SK-N-SH treated with all-trans-retinoic acid at 6 μM for 48 hours (cell line): ENCODE measurements around the gene RAB9B.

Source experiments
- ARNTL ChIP-seq: fragments of 450-650 bp; formaldehyde crosslinking; IDR thresholded peaks from 2 replicates; pipeline ENCODE4 v1.5.0; 2020; ENCODE audit warnings: low read depth, mild to moderate bottlenecking, moderate library complexity, borderline replicate concordance
- CREB5 ChIP-seq: fragments of 250-450 bp; sonication (Bioruptor Pico); IDR thresholded peaks from 2 replicates; pipeline ENCODE4 v1.5.1; 2020; ENCODE audit warnings: low read depth, mild to moderate bottlenecking, moderate library complexity
- ISL1 ChIP-seq: fragments of 250-450 bp; sonication (Bioruptor Pico); IDR thresholded peaks from 2 replicates; pipeline ENCODE4 v2.1.2; 2022; ENCODE audit warnings: mild to moderate bottlenecking, moderate library complexity
- PATZ1 ChIP-seq: fragments of 250-450 bp; sonication (Bioruptor Pico); IDR thresholded peaks from 2 replicates; pipeline ENCODE4 v1.8.0; 2020; ENCODE audit warnings: mild to moderate bottlenecking, moderate library complexity, borderline replicate concordance
- PPARA ChIP-seq: fragments of 250-450 bp; sonication (Bioruptor Pico); IDR thresholded peaks from 2 replicates; pipeline ENCODE4 v1.5.0; 2020; ENCODE audit warnings: mild to moderate bottlenecking, borderline replicate concordance
- RARB ChIP-seq: fragments of 250-450 bp; sonication (Bioruptor Pico); IDR thresholded peaks from 2 replicates; pipeline ENCODE4 v1.8.0; 2021; ENCODE audit warnings: mild to moderate bottlenecking, moderate library complexity
- TSHZ2 ChIP-seq: fragments of 250-450 bp; sonication (Bioruptor Pico); IDR thresholded peaks from 2 replicates; pipeline ENCODE4 v1.5.0; 2020; ENCODE audit warnings: mild to moderate bottlenecking, moderate library complexity
- ZFP30 ChIP-seq: fragments of 450-650 bp; formaldehyde crosslinking; IDR thresholded peaks from 2 replicates; pipeline ENCODE4 v1.5.0; 2022; ENCODE audit warnings: mild to moderate bottlenecking, moderate library complexity
- ZNF565 ChIP-seq: fragments of 450-650 bp; formaldehyde crosslinking; conservative IDR thresholded peaks from 2 replicates; pipeline ENCODE4 v1.5.0; 2020; ENCODE audit warnings: low read depth, mild to moderate bottlenecking, moderate library complexity
- ZNF70 ChIP-seq: fragments of 450-650 bp; formaldehyde crosslinking; IDR thresholded peaks from 2 replicates; pipeline ENCODE4 v1.5.0; 2020; ENCODE audit warnings: mild to moderate bottlenecking, moderate library complexity

- no peak for TF ChIP-seq RARB (CRISPR knock-in tag)
- no peak for TF ChIP-seq CREB5
- TF ChIP-seq ZNF70, result no peak
- TF ChIP-seq PPARA (CRISPR knock-in tag), result no peak
- TF ChIP-seq TSHZ2 (CRISPR knock-in tag), result no peak
- no peak for TF ChIP-seq ZNF565 (CRISPR knock-in tag)
- TF ChIP-seq ISL1 (CRISPR knock-in tag), result no peak
- TF ChIP-seq ARNTL (CRISPR knock-in tag), result no peak
- TF ChIP-seq ZFP30, result no peak
- no peak for TF ChIP-seq PATZ1 (CRISPR knock-in tag)
Observed at GRCh38 chrX:103846386-103846785, 14.3 kb upstream of the RAB9B start.
